ENCODE data around the gene MAP4.

MAP4 gene

GRCh38 chr3:47964740-47965139, 51.5 kb downstream of the MAP4 start:
- no peak for DNase-seq

DNA sequence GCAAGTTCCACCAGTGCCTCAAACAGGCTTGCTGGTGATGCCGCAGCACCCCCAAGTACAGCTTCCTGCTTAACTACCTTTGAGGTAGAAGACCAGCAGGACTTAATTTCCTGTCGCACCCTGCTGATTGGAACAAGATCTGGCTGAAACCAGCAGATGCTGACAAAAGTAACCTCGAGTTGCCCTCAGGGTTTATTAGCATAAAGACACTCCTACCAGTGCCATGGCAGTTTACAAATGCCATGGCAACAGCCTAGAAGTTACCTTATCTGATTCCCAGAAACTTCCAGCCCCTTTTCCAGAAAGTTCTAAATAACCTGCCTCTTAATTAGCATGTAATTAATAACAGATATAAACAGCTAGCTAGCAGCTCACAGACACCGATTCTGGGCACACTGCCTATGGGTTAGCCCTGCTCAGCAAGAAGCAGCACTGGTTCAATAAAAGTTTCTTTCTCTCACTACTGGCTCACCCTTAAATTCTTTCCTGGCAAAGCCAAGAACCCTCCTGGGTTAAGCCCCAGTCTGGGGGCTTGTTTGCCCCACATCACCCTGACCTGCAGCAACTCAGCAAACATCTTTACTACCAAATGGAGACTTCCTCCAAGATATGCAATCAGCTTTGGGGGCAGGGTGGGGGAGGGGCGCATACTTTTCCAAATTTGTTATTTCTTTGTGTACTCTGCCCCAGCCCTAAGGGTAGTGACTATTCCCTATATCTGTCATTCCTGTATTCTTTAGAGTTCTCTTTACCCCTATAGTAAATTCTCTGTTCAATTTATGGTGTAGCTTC, 54.2 kb downstream of the MAP4 start:
- DNase-seq, result no peak

DNA sequence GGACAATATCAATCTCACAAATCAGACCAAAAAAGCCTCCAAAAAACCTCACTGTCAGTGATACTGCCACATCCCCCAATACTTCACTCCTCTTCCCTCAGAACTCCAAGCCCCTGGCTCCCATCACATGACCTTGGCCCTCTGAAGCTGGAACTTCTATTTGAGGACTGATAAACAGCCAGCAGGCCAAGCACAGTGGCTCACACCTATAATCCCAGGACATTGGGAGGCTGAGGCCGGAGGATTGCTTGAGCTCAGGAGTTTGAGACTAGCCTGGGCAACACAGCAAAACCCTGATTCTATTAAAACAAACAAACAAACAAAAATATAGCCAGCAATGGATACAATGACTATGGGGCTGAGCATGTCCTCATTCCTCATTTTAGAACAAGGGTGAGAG, 55.2 kb downstream of the MAP4 start:
- DNase-seq, result no peak

DNA sequence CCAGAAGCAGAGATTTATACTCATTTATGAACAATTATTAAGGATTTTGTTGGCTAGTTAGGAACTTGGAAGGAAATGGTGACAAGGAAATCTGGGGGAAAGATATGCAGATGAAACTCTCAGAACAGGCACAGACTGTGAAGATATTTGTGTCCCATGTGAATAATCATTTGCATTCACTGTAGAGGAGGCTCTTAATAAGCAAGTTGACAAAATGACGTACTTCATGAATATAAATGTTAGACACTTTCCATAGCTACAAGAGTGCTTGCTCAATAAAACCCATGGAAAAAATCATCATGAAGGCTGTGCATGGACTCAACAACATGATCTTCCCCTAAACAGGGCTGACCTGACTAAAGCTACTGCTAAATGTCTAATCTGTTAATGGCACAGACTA, 59.7 kb downstream of the MAP4 start:
- DNase-seq, result no peak

- no peak for DNase-seq
Measured at GRCh38 chr3:47954567-47954966, 61.6 kb downstream of the MAP4 start.

DNA sequence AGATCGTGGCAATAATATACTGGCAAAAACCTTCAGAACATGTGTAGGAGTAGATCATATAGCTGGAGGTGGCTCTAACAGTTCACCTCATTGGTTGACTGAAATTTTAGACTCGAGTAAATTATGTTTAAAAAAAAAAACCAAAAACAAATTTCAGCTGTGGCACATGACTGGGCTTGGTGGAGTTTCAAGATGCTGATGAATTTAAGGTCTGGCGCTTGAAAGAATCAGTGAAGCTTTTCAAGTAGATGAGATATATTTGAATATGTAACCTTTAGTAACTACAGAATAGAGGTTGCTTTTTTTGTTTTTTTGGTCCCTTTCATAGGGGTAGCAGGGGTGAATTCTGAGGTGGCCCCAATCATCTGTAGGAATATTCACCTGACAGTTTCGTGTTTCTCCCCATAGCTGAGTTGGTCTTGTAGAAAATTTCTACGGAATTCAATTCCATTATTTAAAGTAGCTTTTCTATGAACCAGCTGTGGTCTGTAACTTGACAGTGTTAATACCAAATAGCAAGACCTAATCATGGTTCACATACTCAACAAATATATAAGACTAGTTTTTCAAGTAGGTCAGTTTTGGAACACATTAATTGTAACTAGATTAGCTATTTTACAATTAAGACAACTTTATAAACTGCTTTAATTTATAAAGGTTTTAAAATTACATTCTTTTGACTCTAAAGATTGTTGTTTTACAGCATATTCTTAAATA, 65.6 kb downstream of the MAP4 start:
- no peak for DNase-seq

DNA sequence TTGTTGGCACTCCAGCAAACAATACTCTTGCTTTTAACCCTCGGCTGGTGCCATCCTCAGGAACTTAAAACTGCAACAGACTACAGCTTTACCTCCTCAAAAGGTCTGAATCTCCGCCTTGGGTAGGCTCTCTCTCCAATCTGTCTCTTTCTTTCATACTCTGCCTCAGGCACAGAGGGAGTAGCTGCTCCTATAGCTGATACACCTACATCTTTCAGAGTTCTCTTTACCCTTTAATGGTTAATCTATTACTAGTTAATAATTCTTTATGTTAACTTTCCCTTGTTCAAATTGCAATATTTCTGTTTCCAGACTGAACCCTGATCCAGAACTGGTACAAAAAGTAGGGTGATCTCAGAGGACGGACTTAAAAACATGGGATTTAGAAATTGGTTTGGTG, 66.2 kb downstream of the MAP4 start:
- DNase-seq, result no peak

GRCh38 chr3:47940232-47940631, 76.0 kb downstream of the MAP4 start:
- no peak for DNase-seq

GRCh38 chr3:47932421-47932820, 83.8 kb downstream of the MAP4 start:
- DNase-seq, result no peak

DNA sequence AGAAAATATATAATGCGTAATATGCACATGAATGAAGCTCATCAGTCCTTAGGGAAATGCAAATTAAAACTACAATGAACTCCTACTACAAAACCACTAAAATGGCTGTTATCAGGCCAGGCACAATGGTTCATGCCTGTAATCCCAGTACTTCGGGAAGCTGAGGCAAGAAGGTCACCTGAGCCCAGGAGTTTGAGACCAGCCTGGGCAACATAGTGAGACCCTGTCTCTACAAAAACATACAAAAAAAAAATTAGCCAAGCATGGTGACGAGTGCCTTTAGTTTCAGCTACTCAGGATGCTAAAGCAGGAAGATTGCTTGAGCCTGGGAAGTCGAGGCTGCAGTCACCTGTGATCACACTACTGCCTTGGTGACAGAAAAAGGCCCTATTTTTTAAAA, 85.2 kb downstream of the MAP4 start:
- no peak for DNase-seq

DNA sequence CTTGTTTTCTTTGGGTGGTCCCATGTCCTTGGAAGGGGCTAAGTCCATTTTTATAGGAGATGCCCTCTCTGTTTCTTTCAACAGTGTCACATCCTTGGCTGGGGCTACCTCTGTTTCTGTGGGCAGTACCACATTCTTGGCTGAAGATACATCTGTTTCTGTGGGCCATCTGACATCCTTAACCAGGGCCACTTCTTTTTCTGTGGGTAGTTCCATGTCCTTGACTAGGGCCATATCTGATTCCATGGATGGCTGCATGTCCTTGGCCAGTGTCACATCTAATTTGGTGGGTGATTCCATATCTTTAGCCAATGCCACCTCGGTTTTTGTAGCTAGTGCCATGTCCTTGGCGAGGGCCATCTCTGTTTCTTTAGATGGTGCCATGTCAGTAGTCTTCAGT, 99.5 kb downstream of the MAP4 start:
- no peak for DNase-seq

- DNase-seq, result no peak
Measured at GRCh38 chr3:47916201-47916600, 100.0 kb downstream of the MAP4 start.

DNA sequence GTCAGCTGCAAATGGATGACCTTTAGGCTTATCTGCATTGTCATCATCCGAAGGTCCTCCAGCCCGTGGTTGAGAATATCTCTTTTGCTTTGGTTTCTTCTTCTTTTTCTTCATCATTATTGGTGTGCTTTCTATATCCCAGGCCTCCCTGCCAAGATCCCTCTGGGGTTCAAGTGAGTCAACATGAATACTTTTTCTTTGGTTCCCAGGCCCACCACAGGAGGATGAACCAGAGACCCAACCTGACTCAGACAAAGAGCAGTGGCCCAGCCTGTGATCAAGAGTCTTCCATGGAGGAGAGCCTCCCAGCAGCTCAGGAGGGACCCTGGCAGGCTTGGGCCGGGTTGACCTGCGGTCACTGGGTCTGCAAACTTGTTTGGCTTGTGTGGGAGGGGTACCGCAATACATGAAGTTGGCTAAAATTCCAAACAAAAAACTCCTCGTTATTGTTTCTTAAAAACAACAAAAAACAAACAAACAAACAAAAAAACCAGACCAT, 104.2 kb downstream of the MAP4 start:
- no peak for DNase-seq

GRCh38 chr3:47910777-47911440, 105.3 kb downstream of the MAP4 start:
- DNase-seq, result no peak

DNA sequence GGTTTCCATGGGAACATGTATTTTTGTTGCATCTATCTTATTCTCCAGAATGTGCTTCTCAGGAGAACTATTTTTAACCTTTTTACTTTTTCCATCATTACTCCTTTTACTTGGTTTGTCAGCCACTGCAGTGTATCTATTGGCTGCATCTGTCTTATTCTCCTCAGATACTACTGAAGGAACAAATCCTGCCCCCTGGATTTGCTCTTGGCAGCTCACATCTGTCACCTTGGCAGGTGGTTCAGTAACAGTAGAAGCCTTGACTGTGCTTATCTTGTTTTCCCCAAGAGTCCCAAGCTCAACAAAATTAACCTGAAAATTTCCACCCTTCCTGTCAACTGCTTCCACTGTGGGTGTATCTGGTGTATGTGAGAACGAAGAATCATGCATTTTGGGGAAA, 106.0 kb downstream of the MAP4 start:
- DNase-seq, result no peak

DNA sequence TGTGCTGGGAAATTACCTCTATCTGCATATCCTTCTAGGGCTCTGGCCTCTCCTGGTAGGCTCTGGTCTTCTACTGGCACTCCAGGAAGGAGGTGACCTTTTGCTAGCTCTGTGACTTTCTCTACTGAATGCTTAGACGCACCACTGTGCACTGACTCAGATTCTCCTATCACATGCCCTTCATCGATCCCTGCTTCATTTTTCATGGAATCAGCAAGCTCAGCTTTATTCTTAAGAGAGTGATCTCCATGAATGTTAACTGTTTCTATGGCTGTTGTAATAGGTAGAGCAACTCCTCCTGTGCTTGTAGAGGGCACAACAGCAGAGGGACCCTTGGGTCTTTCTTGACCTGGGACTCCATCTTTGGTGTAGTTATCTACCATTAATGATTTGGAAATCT, 106.6 kb downstream of the MAP4 start:
- no peak for DNase-seq

GRCh38 chr3:47908744-47909143, 107.5 kb downstream of the MAP4 start:
- DNase-seq, result no peak

GRCh38 chr3:47907784-47908183, 108.4 kb downstream of the MAP4 start:
- DNase-seq, result no peak

GRCh38 chr3:47902746-47903145, 113.5 kb downstream of the MAP4 start:
- DNase-seq, result no peak

DNA sequence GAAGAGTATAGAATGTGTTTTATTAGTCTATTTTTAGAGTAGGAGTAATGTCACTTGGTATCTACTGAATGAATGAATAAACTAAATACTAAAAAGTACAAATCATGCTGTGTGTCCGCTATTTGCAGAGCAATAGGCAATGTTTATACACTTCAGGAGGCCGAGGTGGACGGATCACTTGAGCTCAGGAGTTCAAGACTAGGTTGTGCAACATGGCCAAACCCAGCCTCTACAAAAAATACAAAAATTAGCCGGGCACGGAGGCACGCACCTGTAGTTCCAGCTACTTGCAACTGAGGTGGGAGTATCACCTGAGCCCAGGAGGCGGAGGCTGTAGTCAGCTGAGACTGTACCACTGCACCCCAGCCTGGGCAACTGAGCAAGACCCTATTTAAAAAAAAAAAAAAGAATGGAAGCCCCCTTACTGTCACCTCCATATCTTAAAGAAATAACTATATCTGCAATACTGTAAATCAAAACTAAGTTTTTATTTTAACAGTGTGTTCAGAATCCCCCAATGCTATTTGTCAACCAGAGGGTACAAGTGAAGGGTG, 114.9 kb downstream of the MAP4 start:
- DNase-seq, result no peak

GRCh38 chr3:47899495-47900108, 116.6 kb downstream of the MAP4 start:
- no peak for DNase-seq

- DNase-seq, result no peak
Measured at GRCh38 chr3:47897954-47898353, 118.3 kb downstream of the MAP4 start.

- DNase-seq, result no peak
Measured at GRCh38 chr3:47896736-47897135, 119.5 kb downstream of the MAP4 start.
